Limb (tissue), 2 donors: ENCODE results near the gene ARF3.
"Not testable (repeated sequence)": the region's sequence is repeated elsewhere in the genome, so short reads cannot be mapped to it uniquely, and the experiment has no call there.

Source experiments
- DNase-seq, 2 donors: peaks; one replicate each; pipeline ENCODE4 v3.0.0-alpha.2; 2016; ENCODE audit errors: extremely low spot score in 2 of 2

ARF3 gene

DNA sequence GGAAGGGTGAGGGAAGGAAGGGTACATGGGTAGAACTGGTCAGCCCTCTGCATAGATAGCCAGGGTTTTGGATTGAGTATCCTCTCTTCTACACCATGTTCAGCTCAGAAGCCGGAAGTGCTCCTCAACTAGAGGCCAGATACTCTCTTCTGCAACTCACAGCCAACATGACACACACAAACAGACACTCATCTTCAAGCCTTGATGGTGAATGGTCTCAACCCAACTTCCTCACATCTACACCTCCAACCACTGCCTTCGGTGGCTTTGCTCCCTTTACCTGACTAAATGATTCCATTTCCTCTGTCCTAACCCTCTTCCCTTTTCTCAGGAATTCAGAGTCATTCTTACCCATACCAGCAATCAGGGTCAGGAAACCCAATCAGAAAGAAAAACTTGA, 24.4 kb downstream of the ARF3 start:
- DNase-seq, result no peak

- DNase-seq, result no peak
Measured at GRCh38 chr12:48930475-48930874, 26.8 kb downstream of the ARF3 start.

GRCh38 chr12:48929551-48929950, 27.7 kb downstream of the ARF3 start:
- no peak for DNase-seq

DNA sequence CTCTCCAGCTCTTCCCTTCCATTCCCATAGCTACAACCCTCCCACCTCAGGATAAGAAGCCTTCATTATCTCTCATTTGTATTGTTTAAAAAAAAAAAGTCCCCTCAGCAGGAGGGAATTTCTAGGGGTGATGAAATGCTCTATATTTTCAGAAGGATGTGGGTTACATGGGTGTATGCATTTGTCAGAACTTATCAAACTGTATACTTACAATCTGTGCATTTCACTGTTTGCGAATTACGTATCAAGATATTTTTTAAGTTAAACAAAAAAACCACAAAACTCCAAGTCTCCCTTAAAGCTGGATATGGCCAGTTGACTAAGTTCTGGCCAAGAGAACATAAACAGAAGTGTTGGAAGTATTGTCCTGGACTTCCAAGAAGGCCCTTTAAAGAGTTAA, 30.0 kb downstream of the ARF3 start:
- DNase-seq, result no peak

DNA sequence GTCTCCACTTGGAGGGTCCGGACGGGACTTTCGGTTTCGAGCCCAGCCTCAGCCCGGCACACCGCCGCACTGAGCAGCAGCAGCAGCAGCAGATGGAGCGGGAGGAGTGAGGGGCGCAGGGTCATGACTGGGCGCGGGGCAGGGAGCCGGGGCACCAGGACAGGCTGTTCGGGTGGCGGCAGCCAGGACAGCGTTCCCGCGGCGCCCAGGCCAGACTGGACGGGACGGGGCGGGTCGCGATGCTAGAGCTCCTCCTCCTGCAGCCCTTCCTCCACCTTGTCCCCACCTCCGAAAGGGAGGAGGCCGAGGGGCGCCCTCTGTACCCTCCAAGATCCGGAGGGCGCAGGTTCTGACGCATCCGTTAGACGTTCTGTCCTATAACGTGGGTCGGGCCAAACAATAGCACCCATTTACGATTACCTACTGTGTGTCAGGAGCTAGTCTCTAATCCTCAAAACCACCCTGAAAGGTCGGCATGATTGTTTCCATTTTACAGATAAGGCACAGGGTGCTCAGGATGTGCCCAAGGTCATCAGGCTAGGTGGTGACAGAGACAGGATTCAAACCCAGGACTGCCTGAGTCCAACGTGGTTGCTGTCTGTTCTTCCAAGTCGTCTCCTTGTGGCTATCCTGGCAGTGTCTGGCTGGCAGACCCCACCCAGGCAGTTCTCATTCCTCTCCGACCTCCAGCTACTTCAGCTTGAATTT, 31.8 kb downstream of the ARF3 start, which contains the start of gene FKBP11:
Gene FKBP11 (minus strand): TSS at position 189 of the 708 bp plus-strand sequence. CDS start 64 bp downstream, at position 125.
- peak; percentile 50 to 74 for DNase-seq

DNA sequence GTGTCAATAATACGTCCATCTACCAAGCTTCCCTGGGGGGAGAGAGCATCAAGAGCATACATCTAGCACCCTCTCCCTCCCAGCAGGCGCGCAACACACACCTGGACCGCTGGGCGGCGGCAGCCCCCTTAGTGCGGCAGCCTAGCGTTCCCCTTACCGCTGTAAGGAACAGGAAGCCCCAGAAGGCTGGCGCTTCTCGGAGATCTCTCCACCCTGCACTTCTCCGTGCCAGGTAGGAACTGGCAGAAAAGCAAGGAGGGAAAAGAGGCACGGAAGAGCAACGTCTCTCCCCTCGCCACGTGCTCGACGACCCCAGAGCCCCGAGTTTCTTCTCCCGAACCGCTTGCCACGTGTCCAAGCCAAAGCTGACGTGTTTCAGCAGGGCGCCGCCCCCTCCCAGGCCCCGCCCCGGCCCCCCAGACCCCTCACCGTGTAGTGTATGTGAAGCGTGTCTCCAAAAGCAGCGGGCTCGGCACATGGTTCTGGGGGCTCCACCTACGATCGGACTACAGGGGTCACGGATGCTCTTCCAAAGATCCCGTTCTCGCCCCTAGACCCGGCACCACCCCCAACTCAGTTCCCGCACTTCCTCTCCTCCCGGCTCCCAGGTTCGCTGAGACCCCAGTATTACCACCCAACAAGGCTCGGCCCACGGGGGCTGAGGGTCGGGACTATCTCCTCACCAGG, 32.5 kb downstream of the ARF3 start:
- peak; percentile 44 to 83 for DNase-seq

- no peak for DNase-seq
Measured at GRCh38 chr12:48923117-48923516, 34.2 kb downstream of the ARF3 start.

DNA sequence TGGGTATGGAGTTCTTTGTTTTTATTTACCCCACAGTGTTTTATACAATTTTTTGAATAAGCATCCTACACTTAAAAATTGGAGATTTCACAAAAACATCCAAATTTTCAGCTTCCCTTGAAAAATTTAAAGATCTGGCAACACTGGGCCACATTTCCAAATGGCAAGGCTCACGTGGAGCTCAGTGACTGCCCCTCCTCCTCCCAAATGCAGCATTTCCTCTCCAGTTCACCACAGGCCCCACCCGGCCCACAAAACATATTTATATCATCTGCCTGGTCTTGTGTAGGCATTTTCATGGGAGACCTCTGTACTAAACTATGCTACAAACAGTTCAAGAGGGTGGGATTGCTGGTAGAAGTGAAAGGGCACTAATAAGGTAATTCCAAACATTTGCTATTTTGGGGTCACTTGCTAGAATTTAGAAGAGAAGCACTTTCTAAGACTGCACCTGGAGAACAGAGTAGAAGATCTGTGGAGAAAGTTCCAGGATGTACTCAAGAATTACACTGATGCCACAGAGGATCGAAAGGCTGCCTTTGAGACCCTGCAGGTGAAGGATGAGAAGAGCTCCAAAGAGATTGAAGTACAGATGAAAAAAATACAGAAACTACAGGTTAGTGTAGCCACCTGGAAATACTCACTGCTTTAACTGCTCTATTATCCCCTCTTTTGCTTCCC, 39.3 kb downstream of the ARF3 start:
- DNase-seq, result no peak

DNA sequence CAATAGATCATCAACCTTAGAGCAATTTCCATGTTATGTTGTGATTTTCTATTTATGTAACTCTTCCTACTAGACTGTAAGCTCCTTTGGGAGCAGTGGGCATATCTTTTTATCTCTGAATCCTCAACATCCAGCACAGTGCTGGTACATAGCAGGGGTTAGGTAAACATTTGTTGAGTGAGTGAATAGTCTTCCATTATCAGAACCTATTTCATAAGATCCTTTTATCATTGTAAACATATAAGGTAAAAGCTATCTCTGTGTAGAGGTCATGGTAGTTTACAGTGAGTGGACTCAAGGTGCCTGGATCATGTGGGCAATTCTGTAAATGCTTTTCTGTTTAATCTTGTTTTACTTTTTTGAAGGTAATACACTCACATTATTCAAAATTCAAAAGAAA, 47.1 kb downstream of the ARF3 start:
- no peak for DNase-seq

- DNase-seq, result not testable (repeated sequence)
Measured at GRCh38 chr12:48909698-48910097, 47.6 kb downstream of the ARF3 start.

DNA sequence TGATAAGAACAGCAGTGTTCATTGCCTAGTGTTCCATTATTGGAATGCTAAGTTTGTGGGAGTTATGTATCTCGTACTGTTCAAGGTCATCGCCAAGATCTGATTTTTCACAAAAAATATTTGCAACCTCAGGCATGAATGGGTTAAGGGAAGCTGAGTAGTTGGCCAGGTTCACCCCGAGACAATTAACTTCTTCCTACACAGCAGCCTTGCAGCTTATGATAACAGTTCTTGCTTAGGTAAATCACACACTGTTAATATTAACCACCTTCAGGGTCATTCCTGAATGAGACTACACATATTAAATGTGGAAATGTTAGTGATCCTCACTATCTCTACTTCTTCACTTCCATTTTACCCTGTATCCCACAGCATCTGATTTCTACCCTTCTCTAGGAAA, 50.0 kb downstream of the ARF3 start:
- DNase-seq, result no peak

GRCh38 chr12:48903982-48904411, 53.3 kb downstream of the ARF3 start:
- DNase-seq, result peak; percentile 89 to 93

DNA sequence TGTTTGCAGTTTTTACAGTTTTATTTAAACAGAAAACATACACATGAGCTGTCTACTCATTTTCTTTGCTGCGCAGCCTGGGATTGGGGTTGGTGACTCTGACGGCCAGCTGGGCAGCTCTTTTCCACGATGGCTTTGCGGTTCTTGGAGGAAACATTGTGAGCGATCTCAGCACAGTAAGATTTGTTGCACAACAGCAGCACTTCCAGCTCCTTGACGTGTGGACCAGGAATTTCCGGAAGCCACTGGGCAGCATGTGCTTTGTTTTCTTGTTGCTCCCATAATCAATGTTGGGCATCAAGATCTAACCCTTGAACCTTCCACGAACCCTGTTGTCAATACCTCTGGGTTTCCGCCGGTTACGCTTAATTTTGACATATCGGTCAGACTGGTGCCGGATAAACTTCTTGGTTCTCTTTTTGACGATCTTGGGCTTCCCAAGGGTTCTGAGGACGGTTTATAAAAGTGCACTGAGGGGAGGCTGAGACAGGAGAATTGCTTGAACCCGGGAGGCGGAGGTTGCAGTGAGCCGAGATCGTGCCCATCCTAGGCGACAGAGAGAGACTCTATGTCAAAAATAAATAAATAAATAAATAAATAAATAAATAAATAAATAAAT, 53.8 kb downstream of the ARF3 start:
- no peak for DNase-seq

DNA sequence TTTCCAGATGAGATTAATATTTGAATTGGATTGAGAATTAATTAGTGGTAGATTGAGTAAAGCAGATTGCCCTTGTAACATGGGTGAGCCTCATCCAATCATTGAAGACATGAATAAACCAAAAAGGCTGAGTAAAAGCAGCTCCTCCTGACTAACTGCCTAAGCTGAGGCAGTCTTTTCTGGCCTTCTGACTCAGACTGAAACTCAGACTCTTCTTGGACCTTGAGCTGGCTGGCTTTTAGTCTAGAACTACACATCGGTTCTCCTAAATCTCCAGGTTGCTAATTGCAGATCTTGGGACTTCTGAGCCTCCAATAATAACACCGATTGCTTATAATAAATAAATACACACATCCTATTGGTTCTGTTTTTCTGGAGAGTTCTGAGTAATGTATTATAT, 56.0 kb downstream of the ARF3 start:
- no peak for DNase-seq

- DNase-seq, result no peak
Measured at GRCh38 chr12:48899651-48900050, 57.6 kb downstream of the ARF3 start.

DNA sequence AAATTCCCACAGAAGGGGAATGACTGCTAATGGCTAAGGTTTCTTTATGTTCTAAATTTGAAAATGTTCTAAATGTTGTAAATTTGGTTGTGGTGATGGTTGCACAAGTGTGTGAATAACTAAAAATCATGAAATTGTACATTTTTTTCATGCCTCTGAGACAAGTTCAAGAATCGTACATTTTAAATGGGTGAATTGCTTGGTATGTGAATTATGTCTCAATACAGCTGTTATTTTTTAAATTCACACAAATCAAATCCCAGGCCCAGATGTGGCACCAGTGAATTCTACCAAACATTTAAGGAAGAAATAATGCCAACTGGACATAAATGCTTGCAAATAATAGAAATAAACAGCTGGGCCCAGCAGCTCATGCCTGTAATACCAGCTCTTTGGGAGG, 63.0 kb downstream of the ARF3 start:
- DNase-seq, result no peak

GRCh38 chr12:48890657-48891418, 66.4 kb downstream of the ARF3 start:
- peak; percentile 83 to 93 for DNase-seq

- no peak for DNase-seq
Measured at GRCh38 chr12:48889679-48890078, 67.6 kb downstream of the ARF3 start.
